ENCODE data around the gene KRTAP1-5. TPM values are rescaled to one million over a fixed set of nuclear protein-coding genes. Genes with fewer than 3 reads are reported as not detected.

KRTAP1-5 gene
- total RNA-seq, 1 experiment from 2014 or later, result not detected

DNA sequence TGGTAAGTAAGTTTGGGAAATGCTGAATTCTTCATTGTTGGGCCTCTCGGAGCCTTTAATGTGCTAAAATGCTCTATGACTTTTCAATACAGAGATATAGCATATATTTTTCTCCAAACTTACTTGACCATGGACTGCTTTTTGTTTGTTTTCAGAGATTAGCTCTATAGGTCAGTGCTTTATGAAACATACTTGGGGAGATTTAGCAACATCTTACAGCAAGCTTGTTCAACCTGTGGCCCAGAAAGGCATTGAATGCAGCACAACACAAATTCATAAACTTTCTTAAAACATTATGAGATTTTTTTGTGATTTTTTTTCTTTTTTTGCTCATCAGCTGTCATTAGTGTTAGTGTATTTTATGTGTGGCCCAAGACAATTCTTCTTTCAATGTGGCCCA lies 17.1 kb downstream of the KRTAP1-5 start:
- in situ Hi-C loops (cut with HindIII; ENCODE audit: low pct_unique_long_range_greater_than_20kb, low sequenced_read_pairs), result no loop called here
- intact Hi-C loops (cut with micrococcal nuclease; ENCODE audit: unreplicated experiment), result no loop called here
- no peak overlapping the region for H3K27ac ChIP-seq (ENCODE audit: low read length)
- TF ChIP-seq TCF7L2 (IDR thresholded peaks at IDR 0.05; ENCODE audit: low read depth, low read length) (no peak), SIN3A (IDR thresholded peaks at IDR 0.05; ENCODE audit: borderline replicate concordance, insufficient read depth, low read depth, low read length) (no peak), POLR2AphosphoS5 (IDR thresholded peaks at IDR 0.05; ENCODE audit: low read depth, low read length) (no peak)
- TF ChIP-seq, protein P1, sequence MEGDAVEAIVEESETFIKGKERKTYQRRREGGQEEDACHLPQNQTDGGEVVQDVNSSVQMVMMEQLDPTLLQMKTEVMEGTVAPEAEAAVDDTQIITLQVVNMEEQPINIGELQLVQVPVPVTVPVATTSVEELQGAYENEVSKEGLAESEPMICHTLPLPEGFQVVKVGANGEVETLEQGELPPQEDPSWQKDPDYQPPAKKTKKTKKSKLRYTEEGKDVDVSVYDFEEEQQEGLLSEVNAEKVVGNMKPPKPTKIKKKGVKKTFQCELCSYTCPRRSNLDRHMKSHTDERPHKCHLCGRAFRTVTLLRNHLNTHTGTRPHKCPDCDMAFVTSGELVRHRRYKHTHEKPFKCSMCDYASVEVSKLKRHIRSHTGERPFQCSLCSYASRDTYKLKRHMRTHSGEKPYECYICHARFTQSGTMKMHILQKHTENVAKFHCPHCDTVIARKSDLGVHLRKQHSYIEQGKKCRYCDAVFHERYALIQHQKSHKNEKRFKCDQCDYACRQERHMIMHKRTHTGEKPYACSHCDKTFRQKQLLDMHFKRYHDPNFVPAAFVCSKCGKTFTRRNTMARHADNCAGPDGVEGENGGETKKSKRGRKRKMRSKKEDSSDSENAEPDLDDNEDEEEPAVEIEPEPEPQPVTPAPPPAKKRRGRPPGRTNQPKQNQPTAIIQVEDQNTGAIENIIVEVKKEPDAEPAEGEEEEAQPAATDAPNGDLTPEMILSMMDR (IDR thresholded peaks at IDR 0.05), result no peak
- ATAC-seq (no peak), DNase-seq (ENCODE audit: low read depth, low spot score) (no peak)
- no peak overlapping the region for H3K4me3 ChIP-seq (ENCODE audit: low read depth in 2 of 2, low read length in 2 of 2)
- H3K9me3 ChIP-seq (ENCODE audit: control insufficient read depth, insufficient read depth, low read depth, low read length), result no peaks in the 10 kb centered on the region
- H3K36me3 ChIP-seq (ENCODE audit: control insufficient read depth, insufficient read depth, low read length), result no peaks in the 10 kb centered on the region
- ChIA-PET CTCF (no interaction called here), POLR2A (no interaction called here)
- H3K27me3 ChIP-seq (ENCODE audit: control insufficient read depth, insufficient read depth, low read length), result no peaks in the 10 kb centered on the region; the same call in 1 of the 2 replicates
- no TSS peak for BruUV-seq (replicated peaks)
- H3K4me1 ChIP-seq (ENCODE audit: control insufficient read depth, insufficient read depth, low read length), result no peaks in the 10 kb centered on the region

DNA sequence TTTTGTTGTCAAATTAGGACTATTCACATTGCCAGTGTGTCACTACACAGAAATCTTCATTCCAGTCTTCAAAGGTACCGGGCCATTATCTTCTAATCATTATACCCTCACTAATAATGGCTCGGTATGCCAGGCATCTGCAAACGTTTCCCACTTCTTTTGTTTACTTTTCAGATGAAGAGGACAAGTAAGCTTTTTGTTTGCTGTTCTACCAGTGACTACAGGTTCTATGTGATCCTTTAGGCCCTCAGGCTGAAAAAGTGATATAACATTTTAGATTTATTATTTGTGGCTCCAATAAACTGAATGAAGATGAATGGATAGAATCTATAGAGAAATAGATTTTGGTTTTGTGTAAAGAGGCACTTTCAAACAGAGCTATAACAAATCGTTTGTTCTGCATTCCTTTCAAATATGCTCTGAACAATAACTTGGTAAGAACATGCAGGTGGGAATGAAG lies 17.7 kb downstream of the KRTAP1-5 start:
- CTCF ChIA-PET, result no interaction called here
- H3K27ac ChIP-seq (ENCODE audit: low read length), result no peak overlapping the region
- no TSS peak for BruUV-seq (replicated peaks)
- H3K4me3 ChIP-seq (ENCODE audit: low read depth in 2 of 2, low read length in 2 of 2), result no peak overlapping the region
- no peaks in the 10 kb centered on the region for H3K4me1 ChIP-seq (ENCODE audit: control insufficient read depth, insufficient read depth, low read length)
- intact Hi-C loops (cut with micrococcal nuclease; ENCODE audit: unreplicated experiment) (no loop called here), in situ Hi-C loops (cut with HindIII; ENCODE audit: low pct_unique_long_range_greater_than_20kb, low sequenced_read_pairs) (no loop called here)
- no peaks in the 10 kb centered on the region for H3K36me3 ChIP-seq (ENCODE audit: control insufficient read depth, insufficient read depth, low read length)
- POLR2A ChIA-PET, result no interaction called here
- no peaks in the 10 kb centered on the region; the same call in 1 of the 2 replicates for H3K27me3 ChIP-seq (ENCODE audit: control insufficient read depth, insufficient read depth, low read length)
- H3K9me3 ChIP-seq (ENCODE audit: control insufficient read depth, insufficient read depth, low read depth, low read length), result no peaks in the 10 kb centered on the region
- no peak for TF ChIP-seq POLR2AphosphoS5 (IDR thresholded peaks at IDR 0.05; ENCODE audit: low read depth, low read length)
- TF ChIP-seq SIN3A (IDR thresholded peaks at IDR 0.05; ENCODE audit: borderline replicate concordance, insufficient read depth, low read depth, low read length), result no peak
- TF ChIP-seq, protein P1 (IDR thresholded peaks at IDR 0.05), result no peak
- no peak for TF ChIP-seq TCF7L2 (IDR thresholded peaks at IDR 0.05; ENCODE audit: low read depth, low read length)
- TF ChIP-seq, protein P2, sequence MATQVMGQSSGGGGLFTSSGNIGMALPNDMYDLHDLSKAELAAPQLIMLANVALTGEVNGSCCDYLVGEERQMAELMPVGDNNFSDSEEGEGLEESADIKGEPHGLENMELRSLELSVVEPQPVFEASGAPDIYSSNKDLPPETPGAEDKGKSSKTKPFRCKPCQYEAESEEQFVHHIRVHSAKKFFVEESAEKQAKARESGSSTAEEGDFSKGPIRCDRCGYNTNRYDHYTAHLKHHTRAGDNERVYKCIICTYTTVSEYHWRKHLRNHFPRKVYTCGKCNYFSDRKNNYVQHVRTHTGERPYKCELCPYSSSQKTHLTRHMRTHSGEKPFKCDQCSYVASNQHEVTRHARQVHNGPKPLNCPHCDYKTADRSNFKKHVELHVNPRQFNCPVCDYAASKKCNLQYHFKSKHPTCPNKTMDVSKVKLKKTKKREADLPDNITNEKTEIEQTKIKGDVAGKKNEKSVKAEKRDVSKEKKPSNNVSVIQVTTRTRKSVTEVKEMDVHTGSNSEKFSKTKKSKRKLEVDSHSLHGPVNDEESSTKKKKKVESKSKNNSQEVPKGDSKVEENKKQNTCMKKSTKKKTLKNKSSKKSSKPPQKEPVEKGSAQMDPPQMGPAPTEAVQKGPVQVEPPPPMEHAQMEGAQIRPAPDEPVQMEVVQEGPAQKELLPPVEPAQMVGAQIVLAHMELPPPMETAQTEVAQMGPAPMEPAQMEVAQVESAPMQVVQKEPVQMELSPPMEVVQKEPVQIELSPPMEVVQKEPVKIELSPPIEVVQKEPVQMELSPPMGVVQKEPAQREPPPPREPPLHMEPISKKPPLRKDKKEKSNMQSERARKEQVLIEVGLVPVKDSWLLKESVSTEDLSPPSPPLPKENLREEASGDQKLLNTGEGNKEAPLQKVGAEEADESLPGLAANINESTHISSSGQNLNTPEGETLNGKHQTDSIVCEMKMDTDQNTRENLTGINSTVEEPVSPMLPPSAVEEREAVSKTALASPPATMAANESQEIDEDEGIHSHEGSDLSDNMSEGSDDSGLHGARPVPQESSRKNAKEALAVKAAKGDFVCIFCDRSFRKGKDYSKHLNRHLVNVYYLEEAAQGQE (IDR thresholded peaks at IDR 0.05; ENCODE audit: insufficient read depth in 1 of 2, low read depth in 2 of 2, low read length in 1 of 2), result no peak
- no peak for ATAC-seq
- DNase-seq (ENCODE audit: low read depth, low spot score), result no peak
